ENCODE data around the gene FAM83G.

- TF ChIP-seq LEF1 (IDR thresholded peaks at IDR 0.05; ENCODE audit: borderline replicate concordance) (no peak), HDGF (IDR thresholded peaks at IDR 0.05; ENCODE audit: borderline replicate concordance) (no peak), NFRKB (IDR thresholded peaks at IDR 0.05) (no peak), SP1 (IDR thresholded peaks at IDR 0.05) (no peak), FOXM1 (IDR thresholded peaks at IDR 0.05; ENCODE audit: borderline replicate concordance) (no peak), SUZ12 (IDR thresholded peaks at IDR 0.05) (no peak), TARDBP (IDR thresholded peaks at IDR 0.05) (no peak), FOXK2 (IDR thresholded peaks at IDR 0.05) (no peak)
Measured at GRCh38 chr17:18962494-18962815, 42.1 kb downstream of the FAM83G start.

Data from HEK293T (cell line).